GM19395 (cell line): ENCODE results near the gene IRF8.

Source experiments
- ATAC-seq: cut with Tn5 transposase; IDR thresholded peaks from one replicate; pipeline ENCODE4 v1.9.1; 2021; ENCODE audit warnings: mild to moderate bottlenecking, moderate library complexity; ENCODE audit not compliant: unreplicated experiment

IRF8 gene

GRCh38 chr16:85952197-85952596, 53.2 kb downstream of the IRF8 start:
- ATAC-seq = no peak

GRCh38 chr16:85952811-85953210, 53.8 kb downstream of the IRF8 start:
- ATAC-seq = no peak

- no peak for ATAC-seq
These were observed 56.1 kb downstream of the IRF8 start for GRCh38 chr16:85954927-85955519.

- ATAC-seq = no peak
These were observed 56.6 kb downstream of the IRF8 start for GRCh38 chr16:85955566-85955965.

GRCh38 chr16:85956426-85956825, 57.5 kb downstream of the IRF8 start:
- ATAC-seq = no peak

- no peak for ATAC-seq
These were observed 59.8 kb downstream of the IRF8 start for GRCh38 chr16:85958731-85959130.

- no peak for ATAC-seq
These were observed 60.7 kb downstream of the IRF8 start for GRCh38 chr16:85959686-85960085.

- ATAC-seq = no peak
These were observed 61.6 kb downstream of the IRF8 start for GRCh38 chr16:85960486-85961046.

- no peak for ATAC-seq
These were observed 63.3 kb downstream of the IRF8 start for GRCh38 chr16:85961988-85962915.

GRCh38 chr16:85963753-85964285, 64.9 kb downstream of the IRF8 start:
- no peak for ATAC-seq

- ATAC-seq = no peak
These were observed 66.2 kb downstream of the IRF8 start for GRCh38 chr16:85965125-85965524.

GRCh38 chr16:85967111-85967510, 68.1 kb downstream of the IRF8 start:
- ATAC-seq = no peak

- no peak for ATAC-seq
These were observed 69.3 kb downstream of the IRF8 start for GRCh38 chr16:85968041-85968920.

GRCh38 chr16:85969159-85969558, 70.2 kb downstream of the IRF8 start:
- ATAC-seq = no peak

GRCh38 chr16:85969591-85969990, 70.6 kb downstream of the IRF8 start:
- ATAC-seq = no peak

- ATAC-seq = no peak
These were observed 71.2 kb downstream of the IRF8 start for GRCh38 chr16:85970016-85970733.

- no peak for ATAC-seq
These were observed 71.8 kb downstream of the IRF8 start for GRCh38 chr16:85970738-85971137.
